H1 (cell line): ENCODE data around the gene SMYD1. TPM values are rescaled to one million over a fixed set of nuclear protein-coding genes. Genes with fewer than 3 reads are reported as not detected.

ENCODE experiments used
- CTCF ChIA-PET: fragments of 300-600 bp; sonication (Branson Sonifier 250); formaldehyde crosslinking; loops from one replicate; lab custom pipeline; 2021; ENCODE audit not compliant: partially characterized antibody; lab: Charles Lee
- POLR2A ChIA-PET: fragments of 300-600 bp; sonication (Branson Sonifier 250); formaldehyde crosslinking; loops from one replicate; lab custom pipeline; 2021; ENCODE audit warnings: inconsistent platforms; ENCODE audit not compliant: partially characterized antibody; lab: Charles Lee
- DNase-seq, 2 experiments: peaks; one replicate each; pipeline versions ENCODE4 v3.0.0 to v3.0.0-alpha.2; 2010 to 2022; ENCODE audit warnings: low spot score in 2 of 2, low read depth in 1 of 2, mixed read lengths in 1 of 2
- FAIRE-seq: peaks from 2 replicates; lab custom pipeline; 2011; peaks lifted over from hg19 to GRCh38; lab: Jason Lieb, UNC
- H2AFZ ChIP-seq: 2 replicates; pipeline ENCODE4 v1.8.1; 2012; ENCODE audit warnings: low read length, inconsistent platforms
- H2AK5ac ChIP-seq: 2 replicates; pipeline ENCODE4 v1.6.1; 2013; ENCODE audit warnings: low read depth, low read length
- H2BK120ac ChIP-seq: replicated peaks from 2 replicates; pipeline ENCODE3; 2013; ENCODE audit warnings: low read depth, low read length, inconsistent platforms
- H2BK12ac ChIP-seq: 2 replicates; pipeline ENCODE4 v1.6.1; 2013; ENCODE audit warnings: low read depth, low read length
- H2BK15ac ChIP-seq: 2 replicates; pipeline ENCODE4 v1.6.1; 2013; ENCODE audit warnings: low read length
- H2BK20ac ChIP-seq: 2 replicates; pipeline ENCODE4 v1.6.1; 2013; ENCODE audit warnings: low read length
- H2BK5ac ChIP-seq: 2 replicates; pipeline ENCODE4 v1.6.1; 2013; ENCODE audit warnings: low read depth, low read length
- H3K14ac ChIP-seq: 2 replicates; pipeline ENCODE4 v1.6.1; 2013; ENCODE audit warnings: inconsistent platforms; ENCODE audit not compliant: insufficient read length
- H3K18ac ChIP-seq: 2 replicates; pipeline ENCODE4 v1.6.1; 2013; ENCODE audit warnings: low read length; ENCODE audit errors: extremely low read depth
- H3K23ac ChIP-seq: 2 replicates; pipeline ENCODE4 v1.6.1; 2013; ENCODE audit warnings: inconsistent platforms; ENCODE audit not compliant: insufficient read length
- H3K23me2 ChIP-seq: 2 replicates; pipeline ENCODE4 v1.6.1; 2013; ENCODE audit warnings: low read depth, low read length
- H3K27ac ChIP-seq: 2 replicates; pipeline ENCODE4 v1.6.1; 2011; ENCODE audit warnings: low read depth, low read length, inconsistent platforms
- H3K27me3 ChIP-seq, 4 experiments: replicated peaks in 1 of 4; 1 replicate in 1 of 4; 2 replicates in 3 of 4; pipeline versions ENCODE4 v1.6.1 to v1.8.1; 2011 to 2013; ENCODE audit warnings: low read length in 3 of 4, mild to moderate bottlenecking in 3 of 4, inconsistent platforms in 2 of 4, mixed read lengths in 2 of 4, moderate library complexity in 1 of 4; ENCODE audit not compliant: control insufficient read depth in 3 of 4, insufficient read depth in 3 of 4; ENCODE audit errors: extremely low read depth in 1 of 4
- H3K36me3 ChIP-seq, 4 experiments: 2 replicates each; pipeline versions ENCODE4 v1.6.1 to v1.8.1; 2011 to 2013; ENCODE audit warnings: mild to moderate bottlenecking in 4 of 4, low read length in 3 of 4, moderate library complexity in 2 of 4, control low read depth in 1 of 4, inconsistent platforms in 1 of 4; ENCODE audit not compliant: insufficient read depth in 4 of 4, control insufficient read depth in 2 of 4
- H3K4ac ChIP-seq: replicated peaks from 2 replicates; pipeline ENCODE3; 2013; ENCODE audit warnings: low read length, low read depth, mixed read lengths, inconsistent platforms; ENCODE audit not compliant: insufficient read length
- H3K4me1 ChIP-seq, 4 experiments: replicated peaks in 1 of 4; 1 replicate in 1 of 4; 2 replicates in 3 of 4; pipeline versions ENCODE4 v1.6.1 to v1.8.1; 2011 to 2013; ENCODE audit warnings: low read length in 3 of 4, inconsistent platforms in 2 of 4, mixed read lengths in 1 of 4; ENCODE audit not compliant: insufficient read depth in 4 of 4, control insufficient read depth in 3 of 4
- H3K4me2 ChIP-seq, 2 experiments: 2 replicates each; pipeline versions ENCODE4 v1.6.1 to v1.8.1; 2011 to 2013; ENCODE audit warnings: low read depth in 2 of 2, low read length in 2 of 2, control low read depth in 1 of 2, inconsistent platforms in 1 of 2, mild to moderate bottlenecking in 1 of 2; ENCODE audit not compliant: insufficient read depth in 1 of 2
- H3K4me3 ChIP-seq, 4 experiments: fragments of 200-600, 300-600 bp in 1 of 4; sonication (generic), shearing (Covaris generic), sonication (Bioruptor Twin) in 1 of 4; 2 replicates each; pipeline versions ENCODE4 v1.5.1 to v1.8.1; 2011 to 2016; ENCODE audit warnings: low read length in 4 of 4, low read depth in 3 of 4, control low read depth in 2 of 4, inconsistent platforms in 2 of 4, mild to moderate bottlenecking in 2 of 4, mixed read lengths in 1 of 4, moderate library complexity in 1 of 4; ENCODE audit not compliant: insufficient read depth in 2 of 4; ENCODE audit errors: extremely low read depth in 1 of 4
- H3K56ac ChIP-seq: replicated peaks from 2 replicates; pipeline ENCODE3; 2013; ENCODE audit warnings: low read depth, mild to moderate bottlenecking, mixed read lengths, low read length, inconsistent platforms; ENCODE audit not compliant: insufficient read length
- H3K79me1 ChIP-seq: 2 replicates; pipeline ENCODE4 v1.6.1; 2013; ENCODE audit warnings: low read depth, low read length, control low read depth
- H3K79me2 ChIP-seq, 2 experiments: 2 replicates each; pipeline versions ENCODE4 v1.6.1 to v1.8.1; 2012 to 2013; ENCODE audit warnings: low read length in 2 of 2, mild to moderate bottlenecking in 2 of 2, inconsistent platforms in 1 of 2; ENCODE audit not compliant: insufficient read depth in 2 of 2, control insufficient read depth in 1 of 2
- H3K9ac ChIP-seq, 4 experiments: replicated peaks in 1 of 4; 1 replicate in 1 of 4; 2 replicates in 3 of 4; pipeline versions ENCODE4 v1.6.1 to v1.8.1; 2011 to 2013; ENCODE audit warnings: low read depth in 3 of 4, low read length in 3 of 4, control low read depth in 2 of 4, mild to moderate bottlenecking in 2 of 4, moderate library complexity in 2 of 4, inconsistent platforms in 1 of 4; ENCODE audit errors: extremely low read depth in 1 of 4
- H3K9me3 ChIP-seq, 2 experiments: 2 replicates each; pipeline versions ENCODE4 v1.6.1 to v1.8.1; 2012 to 2013; ENCODE audit warnings: mild to moderate bottlenecking in 2 of 2, moderate library complexity in 2 of 2, control low read depth in 1 of 2, inconsistent platforms in 1 of 2, low read depth in 1 of 2, low read length in 1 of 2, mixed read lengths in 1 of 2; ENCODE audit not compliant: insufficient read depth in 2 of 2
- H4K20me1 ChIP-seq, 2 experiments: replicated peaks in 1 of 2; 2 replicates each; pipeline versions ENCODE3 to v1.8.1; 2011 to 2013; ENCODE audit warnings: inconsistent platforms in 2 of 2, low read length in 2 of 2, mild to moderate bottlenecking in 1 of 2; ENCODE audit not compliant: insufficient read depth in 2 of 2, control insufficient read depth in 1 of 2
- H4K5ac ChIP-seq: 2 replicates; pipeline ENCODE4 v1.6.1; 2013; ENCODE audit warnings: low read length, low read depth, mixed read lengths, inconsistent platforms; ENCODE audit not compliant: insufficient read length
- H4K8ac ChIP-seq: 2 replicates; pipeline ENCODE4 v1.8.0; 2013; ENCODE audit warnings: mild to moderate bottlenecking, moderate library complexity, low read length, inconsistent platforms; ENCODE audit not compliant: insufficient read depth; ENCODE audit errors: extremely low read depth
- H4K91ac ChIP-seq: replicated peaks from 2 replicates; pipeline ENCODE3; 2013; ENCODE audit warnings: low read length, mixed read lengths, inconsistent platforms; ENCODE audit not compliant: insufficient read length
- POU5F1 ChIP-seq: IDR thresholded peaks from 2 replicates; pipeline ENCODE4 v1.6.1; 2011; ENCODE audit warnings: low read depth, mild to moderate bottlenecking, low read length, moderate library complexity
- WGBS, 2 experiments: shearing (Covaris generic) in 1 of 2; methylation state at CpG; one replicate each; pipeline versions ENCODE4 v1.1.6 to v1.1.7; 2013 to 2015; ENCODE audit warnings: low lambda C conversion rate in 2 of 2, mixed read lengths in 2 of 2, inconsistent platforms in 1 of 2, low coverage in 1 of 2, missing lambda C conversion rate in 1 of 2; ENCODE audit not compliant: insufficient replicate concordance in 2 of 2, insufficient coverage in 1 of 2, insufficient read length in 1 of 2; ENCODE audit errors: extremely low coverage in 1 of 2, missing lambda C conversion rate in 1 of 2; 5-methylcytosine and 5-hydroxymethylcytosine counted together
- polyA plus RNA-seq, 7 experiments: library from polyadenylated mRNA; depleted of rRNA in 3 of 7; stranded (reverse) in 5 of 7; unstranded in 2 of 7; fragments of >200 nt in 5 of 7; fragments of 200-250 nt in 2 of 7; gene quantifications; 1 replicate in 5 of 7; 2 replicates in 1 of 7; 4 replicates in 1 of 7; pipeline versions ENCODE4 v1.2.1 to v1.2.3, GENCODE V29; 2011 to 2013; ENCODE audit warnings: missing spikeins in 2 of 7, mixed read lengths in 2 of 7
- total RNA-seq: library from RNA; stranded (reverse); fragmentation: NEBNext Ultra II Directional; extraction: Animal tissue kit (Norgen Biotek cat#: 25700); gene quantifications from 2 replicates; pipeline ENCODE4 v1.2.1, GENCODE V29; 2021

SMYD1 gene
- total and polyA plus RNA-seq, 2 of the 8 experiments (the other 6 are each of a cell fraction or from before 2014, with no cell fraction given) = 0.06 TPM; not detected in 1

- no peak for FAIRE-seq
- CTCF ChIA-PET = interaction anchor here (0.8 to 7.5 kb wide), 19 partner anchors 8 to 296 kb away, joined by 3 to 134 read pairs (median 4); partner anchors contain the start of gene SMYD1
- POLR2A ChIA-PET = interaction anchor here (0.7 to 2.0 kb wide), 3 partner anchors 9 to 106 kb away, joined by 3 to 6 read pairs (median 3); partner anchors contain the start of genes KRCC1 and THNSL2
These were observed 92.9 kb downstream of the SMYD1 start for GRCh38 chr2:88160517-88160916.

More at GRCh38 chr2:88160517-88160916, 92.9 kb downstream of the SMYD1 start:
- Histone ChIP-seq H2BK15ac (no peak overlapping the region), H2BK20ac (no peak overlapping the region), H3K23me2 (no peaks in the 10 kb centered on the region; the same call in 1 of the 2 replicates), H3K4me1 (peaks cover 0 to 6% (median 0%) of the 10 kb centered on the region in 4 experiments; a peak in 2 of 7 replicates), H3K14ac (no peak overlapping the region), H4K91ac (no peak overlapping the region), H3K79me1 (no peaks in the 10 kb centered on the region), H3K23ac (no peak overlapping the region), H4K8ac (no peak overlapping the region), H3K4me2 (no peak overlapping the region), H3K9me3 (no peaks in the 10 kb centered on the region), H3K79me2 (no peaks in the 10 kb centered on the region), H4K5ac (no peak overlapping the region), H2AK5ac (no peak overlapping the region), H3K36me3 (no peaks in the 10 kb centered on the region), H3K18ac (no peak overlapping the region), H3K4me3 (no peak overlapping the region), H2BK12ac (no peak overlapping the region), H2BK120ac (no peak overlapping the region), H3K9ac (no peak overlapping the region), H3K4ac (no peak overlapping the region), H3K56ac (no peak overlapping the region), H3K27me3 (no peaks in the 10 kb centered on the region), H2BK5ac (no peak overlapping the region; the same call in 1 of the 2 replicates), H3K27ac (no peak overlapping the region), H2AFZ (no peak overlapping the region), H4K20me1 (no peaks in the 10 kb centered on the region)
- no peak for DNase-seq
- no peak for TF ChIP-seq POU5F1
- WGBS, 2 experiments = 89% methylated on average over 7 of the region's 7 CpGs; no CpG with 5 or more reads in 1 of the 2 experiments
